GM12872 (cell line): ENCODE measurements around the gene DMAC1.

ENCODE experiments used
- CTCF ChIP-seq: IDR thresholded peaks from 3 replicates; pipeline ENCODE4 v1.5.1; 2011; ENCODE audit warnings: low read depth, mild to moderate bottlenecking, low read length, moderate library complexity; ENCODE audit not compliant: insufficient read depth

Gene DMAC1

GRCh38 chr9:7760014-7760415 lies 39.6 kb downstream of the DMAC1 start:
- TF ChIP-seq CTCF: no peak

DNA sequence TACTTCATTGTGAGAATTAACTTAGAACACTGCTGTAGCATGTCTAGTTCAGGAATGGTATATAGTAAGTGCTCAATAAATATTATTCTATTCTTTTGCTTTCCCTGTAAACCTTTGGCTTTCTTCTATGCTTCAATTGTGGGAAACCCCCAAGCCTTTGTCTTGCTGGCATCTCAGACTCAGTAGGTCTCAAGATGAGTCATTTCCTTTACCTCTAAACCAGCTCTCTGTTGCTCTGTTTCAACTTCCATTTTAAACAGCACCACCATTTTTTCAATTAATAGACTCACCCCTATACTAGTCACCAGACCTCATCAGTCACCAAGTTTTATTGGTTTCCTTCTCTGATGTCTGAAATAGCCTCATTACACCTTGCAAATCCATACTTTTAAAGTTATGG lies 43.5 kb downstream of the DMAC1 start:
- no peak for TF ChIP-seq CTCF

GRCh38 chr9:7752481-7752880 lies 47.1 kb downstream of the DMAC1 start:
- TF ChIP-seq CTCF: no peak
